Measurements from ENCODE around the gene POLN.
"Not testable (repeated sequence)": the region's sequence is repeated elsewhere in the genome, so short reads cannot be mapped to it uniquely, and the experiment has no call there.

Gene POLN

DNA sequence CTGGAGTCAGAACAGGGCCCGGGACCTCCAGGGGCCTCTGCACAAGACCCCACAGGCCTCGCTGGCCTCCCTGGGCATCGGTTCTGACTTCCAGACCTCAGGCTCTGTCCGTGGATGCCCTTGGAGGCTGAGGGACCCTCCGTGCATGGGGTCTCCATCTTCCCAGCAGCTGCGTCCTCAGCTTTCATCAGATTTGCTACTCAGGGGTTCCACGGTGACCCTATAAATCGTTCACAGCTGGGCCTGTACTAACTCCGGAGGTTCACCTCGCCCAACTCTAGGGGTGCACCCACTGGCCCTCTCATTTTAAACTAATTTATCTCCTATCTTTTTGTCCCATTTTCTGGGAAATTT lies 33.1 kb upstream of the POLN start:
- not testable (repeated sequence) for DNase-seq

DNA sequence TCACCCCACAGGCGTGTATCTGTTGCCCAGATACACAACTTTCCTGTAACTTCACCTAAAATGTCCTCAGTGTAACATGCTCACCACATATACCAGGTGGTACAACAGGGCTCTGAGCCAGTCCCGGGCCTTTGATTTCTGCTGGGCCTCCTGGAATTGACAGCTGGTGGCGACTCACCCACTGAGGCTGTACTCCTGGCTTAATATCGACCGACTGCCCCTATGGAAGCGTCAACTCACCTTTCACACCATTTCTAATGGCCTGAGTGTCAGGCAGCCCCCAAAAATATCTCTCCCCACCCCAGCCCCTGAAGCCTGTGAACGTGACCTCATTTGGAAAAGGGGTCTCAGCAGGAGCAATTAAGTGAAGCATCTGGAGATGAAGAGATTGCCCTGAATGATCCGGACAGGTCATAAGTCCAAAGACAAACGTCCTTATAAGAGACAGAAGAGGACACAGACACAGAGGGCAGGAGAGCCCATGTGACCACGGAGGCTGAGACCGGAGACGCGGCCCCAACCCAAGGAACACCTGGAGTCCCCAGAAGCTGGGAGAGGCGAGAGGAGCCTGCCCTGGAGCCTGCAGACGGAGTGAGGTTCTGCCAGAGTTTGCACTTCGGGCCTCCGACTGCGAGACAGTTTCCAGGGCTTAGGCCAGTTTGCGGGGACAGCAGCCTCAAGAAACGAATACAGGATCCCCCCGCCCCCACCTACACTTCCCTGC lies 32.6 kb upstream of the POLN start:
- DNase-seq = no peak

DNA sequence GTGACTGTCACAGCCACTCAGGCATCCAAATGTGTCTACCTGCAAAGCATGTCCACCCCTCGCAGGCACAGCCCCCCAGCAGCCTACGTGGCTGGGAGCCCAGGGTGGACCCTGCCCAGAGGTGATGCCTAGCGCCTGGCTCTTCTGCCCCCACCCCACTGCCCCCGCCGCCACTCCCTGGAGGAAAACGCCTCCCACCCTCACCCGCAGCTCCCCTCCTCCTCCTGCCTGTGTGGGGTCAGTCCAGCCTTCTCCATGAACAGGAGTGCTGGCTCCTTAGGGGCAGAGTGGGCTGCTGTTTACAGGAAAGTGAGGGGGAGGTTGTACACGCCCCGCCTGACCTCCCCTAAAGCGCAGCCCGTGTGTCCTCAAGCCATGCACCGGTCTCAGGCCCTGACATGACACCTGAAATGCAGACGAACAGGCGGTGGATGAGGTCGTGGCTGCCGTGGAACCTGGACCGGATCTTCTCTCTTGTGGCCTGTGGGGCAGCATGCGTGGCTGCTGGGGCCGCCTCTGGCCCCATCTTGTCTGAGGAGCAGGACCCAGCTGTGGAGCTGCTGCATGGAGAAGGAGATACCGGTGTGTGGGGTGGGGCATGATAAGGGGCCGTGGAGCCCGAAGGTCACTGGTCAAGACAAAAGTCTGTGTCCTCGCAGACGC lies 31.9 kb upstream of the POLN start:
- no peak for DNase-seq

- no peak for DNase-seq
Measured at GRCh38 chr4:2273221-2273620, 31.3 kb upstream of the POLN start.

DNA sequence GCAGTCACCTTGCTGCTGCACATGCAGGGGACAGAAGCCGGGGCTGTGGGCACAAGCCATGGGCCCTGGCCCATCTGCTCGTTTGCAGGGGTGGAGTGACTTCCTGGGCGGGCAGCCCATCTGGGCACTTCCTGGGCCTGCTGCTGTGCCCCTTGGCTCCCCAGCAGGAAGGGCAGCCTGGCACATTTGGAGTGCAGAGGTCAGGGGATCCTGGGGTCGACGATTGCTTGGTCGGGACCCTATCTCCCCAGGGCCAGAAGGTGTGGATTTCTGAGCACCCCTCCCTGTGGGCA lies 30.9 kb upstream of the POLN start:
- DNase-seq = no peak

DNA sequence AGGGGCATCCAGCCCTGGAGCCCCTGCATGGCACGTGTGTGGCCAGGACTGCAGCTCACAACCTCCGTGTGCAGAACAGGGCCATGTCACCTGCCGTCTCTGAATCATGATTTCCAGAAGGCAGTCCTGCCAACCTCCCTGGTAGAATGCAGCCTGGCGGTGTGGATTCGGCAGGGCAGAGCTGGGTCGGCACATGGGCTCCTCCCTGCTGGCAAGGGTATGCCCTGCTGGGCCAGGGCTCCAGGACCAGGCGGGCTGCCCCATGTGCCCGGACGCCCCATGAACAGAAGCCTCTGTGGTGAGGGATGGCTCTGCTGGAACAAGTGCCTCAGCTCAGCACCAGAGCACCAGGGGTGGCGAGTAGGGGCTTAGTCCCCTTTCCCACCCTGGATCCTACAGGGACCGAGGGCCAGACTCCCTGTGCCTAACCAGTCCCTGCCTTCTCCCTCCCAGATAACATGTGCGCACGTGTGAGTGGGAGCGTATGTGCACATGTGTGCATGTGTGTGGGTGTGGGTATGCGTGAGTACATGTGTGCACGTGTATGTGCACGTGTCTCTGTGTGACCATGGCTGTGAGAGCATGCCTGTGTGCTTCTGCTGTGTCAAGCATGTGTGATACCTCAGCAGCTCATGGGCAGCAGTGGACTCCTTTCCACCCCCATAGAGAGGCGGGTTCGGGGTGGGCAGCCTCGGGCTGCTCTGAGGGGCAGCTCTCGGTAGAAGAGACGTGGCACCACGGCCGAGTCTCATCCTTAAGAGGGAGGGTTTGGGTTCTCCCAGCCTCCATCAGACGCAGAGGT lies 30.3 kb upstream of the POLN start:
- DNase-seq = no peak

GRCh38 chr4:2271279-2272025 lies 29.5 kb upstream of the POLN start:
- no peak for DNase-seq

- DNase-seq = no peak
Measured at GRCh38 chr4:2270341-2271165, 28.6 kb upstream of the POLN start.

GRCh38 chr4:2269618-2270163 lies 27.8 kb upstream of the POLN start:
- DNase-seq = no peak

DNA sequence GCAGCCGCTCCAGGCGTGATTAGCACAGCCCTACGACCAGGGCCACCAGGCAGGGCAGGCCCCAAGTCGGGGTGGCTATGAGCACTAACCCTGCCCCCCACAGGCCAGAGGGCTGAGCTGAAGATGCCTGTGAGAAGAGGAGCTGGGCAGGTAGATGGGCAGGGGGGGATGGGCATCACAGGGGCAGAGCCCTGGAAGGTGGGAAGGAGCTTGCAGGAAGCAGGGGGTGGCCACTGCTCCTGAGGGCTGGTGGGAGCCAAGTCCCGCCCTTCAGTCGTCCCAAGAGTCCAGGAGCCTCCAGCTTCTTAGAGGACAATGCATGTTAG lies 27.2 kb upstream of the POLN start:
- no peak for DNase-seq

DNA sequence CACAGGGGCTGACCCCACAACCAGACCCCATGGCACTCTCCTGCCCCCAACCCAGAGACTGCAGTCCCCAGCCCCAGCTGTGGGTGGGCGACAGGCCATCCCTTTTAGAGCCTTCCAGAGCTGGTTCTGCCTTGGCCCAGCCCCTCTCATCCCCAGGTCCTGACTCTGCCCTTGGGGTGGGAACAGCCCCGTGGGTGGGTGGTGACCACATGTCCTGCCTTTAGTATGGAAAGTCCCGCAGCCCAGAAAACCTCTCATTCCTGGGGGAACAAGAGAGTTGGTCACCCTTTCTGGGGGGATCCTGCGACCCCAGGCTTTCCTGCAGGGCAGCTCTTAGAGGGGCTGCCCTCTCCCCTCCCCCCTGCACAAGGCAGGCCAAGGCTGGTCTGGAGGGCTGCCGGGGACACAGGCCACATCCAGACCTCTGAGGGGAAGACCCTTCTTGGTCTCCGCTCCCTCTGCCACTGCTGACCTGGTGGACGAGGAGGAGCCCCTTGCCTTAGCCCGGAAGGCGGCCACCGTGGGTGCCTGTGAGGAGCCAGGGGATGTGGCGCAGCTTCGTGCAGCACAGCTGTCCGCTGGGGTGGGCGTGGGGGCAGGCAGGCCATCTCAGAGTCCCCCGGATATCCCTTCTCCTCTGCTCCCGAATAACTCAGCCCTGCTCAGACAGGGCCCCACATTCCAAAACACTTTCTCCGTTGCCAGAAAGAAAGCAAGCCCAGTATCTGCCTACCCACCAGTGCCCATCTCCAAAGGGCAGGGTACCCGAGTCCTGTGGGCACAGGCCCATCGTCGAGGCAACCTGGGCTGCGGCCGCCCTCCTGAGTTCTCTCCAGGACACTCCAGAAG lies 26.7 kb upstream of the POLN start:
- no peak for DNase-seq

DNA sequence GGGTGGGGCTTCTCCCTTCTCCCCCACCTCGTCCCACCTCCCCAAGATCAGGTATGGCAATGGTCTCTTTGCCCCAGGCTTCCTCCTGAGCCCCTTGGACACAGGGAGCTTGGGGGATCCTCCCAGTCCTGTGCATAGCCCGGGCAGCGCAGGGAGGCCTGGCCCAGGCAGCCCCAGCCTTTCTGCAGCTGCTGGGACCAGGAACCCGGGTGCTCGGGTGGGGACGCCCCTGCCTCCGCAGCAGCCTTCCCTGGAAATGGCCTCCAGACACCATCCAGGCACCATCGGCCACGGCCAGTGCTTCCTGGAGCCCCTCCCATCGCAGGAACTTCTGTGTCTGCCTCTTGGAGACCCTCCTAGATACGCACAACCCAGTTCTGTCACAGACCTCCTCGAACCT lies 25.9 kb upstream of the POLN start:
- DNase-seq = no peak

DNA sequence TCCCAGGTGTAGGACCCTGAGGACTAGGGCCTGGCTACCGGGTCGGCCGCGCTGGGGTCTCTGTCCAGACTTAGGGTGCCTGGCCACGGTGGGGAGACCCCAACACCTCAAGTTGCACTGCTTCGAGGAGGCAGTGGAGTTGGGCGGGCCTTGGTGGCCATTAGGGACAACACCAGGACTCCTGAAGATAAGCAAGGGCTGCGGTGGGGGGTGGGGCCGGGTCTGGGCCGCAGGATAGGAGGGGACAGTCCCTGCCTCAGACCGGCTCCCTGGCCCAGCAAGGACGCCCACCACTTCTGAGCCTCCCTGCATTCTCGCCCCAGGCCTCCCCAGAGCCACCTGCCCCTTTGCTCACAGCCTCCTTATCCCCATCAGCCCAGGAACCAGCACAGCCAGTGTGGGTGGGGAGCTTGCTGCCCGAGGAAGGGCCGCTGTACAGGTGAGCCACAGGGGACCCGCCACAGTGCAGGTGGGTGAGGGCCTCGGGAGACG lies 25.4 kb upstream of the POLN start:
- DNase-seq = no peak

GRCh38 chr4:2266821-2267220 lies 24.9 kb upstream of the POLN start:
- DNase-seq = no peak

DNA sequence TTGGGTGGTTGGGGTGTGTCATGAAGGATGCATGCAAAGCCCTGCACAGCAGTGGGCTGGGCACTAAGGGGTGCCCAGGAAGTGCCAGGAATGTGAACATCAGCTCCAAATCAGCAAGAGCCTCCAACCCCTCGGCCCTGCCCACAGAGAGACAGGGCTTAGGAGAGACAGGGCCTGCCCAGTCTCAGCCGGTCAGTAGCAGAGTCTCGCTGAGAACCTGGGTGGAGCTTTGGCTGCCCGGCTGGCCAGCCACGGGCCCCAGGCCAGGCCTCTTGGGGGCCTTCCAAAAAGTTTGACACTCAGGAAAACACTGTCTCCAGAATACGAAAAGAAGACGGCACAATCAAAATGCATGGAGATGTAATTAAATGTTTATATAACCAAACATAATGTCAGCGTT lies 24.3 kb upstream of the POLN start:
- DNase-seq = no peak

DNA sequence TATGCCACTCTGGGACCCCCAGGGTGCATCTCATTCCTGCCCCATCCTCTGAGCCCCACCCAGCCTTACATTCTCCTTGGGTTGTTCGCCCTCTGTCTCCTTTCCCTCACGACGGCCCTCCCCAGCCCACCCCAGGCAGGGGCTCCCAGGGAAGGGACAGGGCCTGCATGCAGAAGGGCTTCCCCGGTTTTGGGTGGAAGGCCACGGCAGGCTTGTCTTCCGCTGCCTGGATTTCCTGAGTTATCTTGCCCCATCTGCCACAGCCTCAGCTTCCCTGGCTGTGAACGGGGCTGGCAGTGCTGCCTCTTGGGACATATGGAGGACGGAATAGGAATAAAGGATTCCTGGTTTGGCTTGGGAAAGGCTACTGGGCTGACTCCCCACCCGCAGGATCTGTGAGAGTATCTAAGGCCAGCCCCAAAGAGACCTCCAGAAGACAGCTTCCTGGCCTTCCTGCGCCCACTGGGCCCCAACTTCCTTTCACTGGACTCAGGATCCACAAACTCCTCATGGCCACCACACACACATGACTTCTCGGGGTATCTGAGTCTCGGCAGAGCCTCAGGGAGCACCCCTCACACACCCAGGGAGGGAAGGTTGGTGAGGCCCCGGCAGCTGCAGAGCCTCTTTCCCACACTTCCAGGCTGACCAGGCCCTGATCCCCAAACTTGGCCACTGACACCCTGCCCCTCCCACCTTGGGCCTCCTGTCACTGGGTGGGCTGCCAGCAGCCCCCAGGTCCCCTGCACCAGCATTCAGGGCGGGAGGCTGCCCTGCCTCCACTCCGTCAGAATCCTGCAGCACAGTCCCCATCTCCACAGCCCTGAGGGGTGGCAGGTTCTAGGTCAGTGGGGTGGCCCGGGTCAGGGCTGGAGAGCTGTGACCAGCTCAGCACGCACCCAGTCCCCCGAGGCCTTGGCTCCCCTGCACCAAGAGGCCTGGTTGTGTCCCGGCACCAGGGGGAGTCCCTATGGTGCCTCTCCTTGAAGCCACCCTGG lies 23.5 kb upstream of the POLN start:
- DNase-seq = no peak

DNA sequence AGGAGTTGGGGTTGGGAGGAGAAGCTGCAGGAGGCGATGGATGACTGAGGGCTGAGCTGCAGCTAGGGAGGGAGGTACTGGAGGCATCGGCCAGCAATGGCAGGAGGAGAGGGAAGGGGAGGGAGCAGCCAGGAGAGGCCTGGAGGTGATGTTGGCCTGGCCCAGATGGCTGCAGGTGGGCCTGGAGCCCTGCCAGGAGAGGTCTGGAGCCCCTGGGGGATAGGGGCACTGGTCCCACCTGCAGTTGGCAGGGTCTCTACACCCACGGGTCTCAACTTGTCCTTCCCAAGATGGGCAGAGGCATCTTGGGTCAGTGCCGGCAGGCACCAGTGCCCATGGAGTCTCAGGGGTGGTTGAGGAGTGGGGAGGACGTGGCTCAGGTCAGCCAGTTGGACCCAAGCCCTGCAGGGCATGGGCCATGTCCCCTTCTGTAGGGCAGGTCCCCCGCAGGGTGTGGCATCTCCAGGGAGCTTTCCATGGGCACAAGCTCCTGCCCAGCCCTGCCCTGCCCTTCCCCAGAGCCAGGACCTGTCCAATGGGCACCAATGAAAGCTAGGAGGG lies 22.6 kb upstream of the POLN start:
- DNase-seq = no peak

DNA sequence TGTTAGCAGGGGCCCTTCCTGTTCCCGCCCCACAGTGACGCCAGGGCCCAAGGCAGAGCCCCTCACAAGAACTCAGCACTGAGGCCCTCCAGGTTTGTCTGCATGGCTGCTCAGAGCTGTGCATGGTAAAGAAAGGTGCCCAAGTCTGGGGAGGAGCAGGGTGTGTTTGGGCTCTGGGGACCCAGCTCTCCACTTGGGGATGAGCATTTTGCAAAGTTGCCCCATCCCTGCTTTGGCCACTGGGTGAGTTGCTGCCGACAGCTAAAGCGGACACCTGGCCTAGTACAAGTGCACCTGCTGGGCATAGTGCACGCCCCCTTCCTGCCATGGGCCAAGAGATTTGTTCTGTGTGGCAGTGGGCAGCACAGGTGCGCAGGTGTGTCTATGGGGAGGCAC lies 22.0 kb upstream of the POLN start:
- DNase-seq = no peak

GRCh38 chr4:2262944-2263250 lies 21.0 kb upstream of the POLN start:
- no peak for DNase-seq

All from CD4-positive, alpha-beta T cell treated with Interleukin-17A for 1 hour (primary cell).